Astrocyte of the hippocampus (primary cell): ENCODE data around the gene C1orf105.
"Not testable (repeated sequence)": the region's sequence is repeated elsewhere in the genome, so short reads cannot be mapped to it uniquely, and the experiment has no call there.

Experiments
- DNase-seq: peaks from one replicate; pipeline ENCODE4 v3.0.0; 2011; ENCODE audit warnings: low read depth, low spot score

Gene C1orf105

DNA sequence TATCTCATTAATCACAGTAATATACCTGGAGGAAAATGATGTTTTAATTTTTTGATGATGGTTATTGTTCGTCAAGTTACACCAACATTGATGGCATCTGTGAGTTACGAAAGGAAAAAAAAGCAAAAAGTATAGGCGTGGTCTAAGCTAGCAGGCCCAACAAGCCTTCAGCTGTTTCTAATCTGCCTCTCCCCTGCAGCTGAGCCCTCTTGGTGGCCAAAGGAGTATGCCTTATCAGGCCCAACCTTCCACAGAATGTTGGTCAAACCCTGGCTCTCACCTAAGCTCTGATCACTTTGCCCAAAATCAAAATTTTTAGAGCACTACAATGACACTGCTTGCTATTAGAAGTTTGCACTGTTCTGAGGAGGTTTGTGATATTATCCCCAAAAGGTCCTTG lies 4.9 kb downstream of the C1orf105 start:
- DNase-seq = no peak

DNA sequence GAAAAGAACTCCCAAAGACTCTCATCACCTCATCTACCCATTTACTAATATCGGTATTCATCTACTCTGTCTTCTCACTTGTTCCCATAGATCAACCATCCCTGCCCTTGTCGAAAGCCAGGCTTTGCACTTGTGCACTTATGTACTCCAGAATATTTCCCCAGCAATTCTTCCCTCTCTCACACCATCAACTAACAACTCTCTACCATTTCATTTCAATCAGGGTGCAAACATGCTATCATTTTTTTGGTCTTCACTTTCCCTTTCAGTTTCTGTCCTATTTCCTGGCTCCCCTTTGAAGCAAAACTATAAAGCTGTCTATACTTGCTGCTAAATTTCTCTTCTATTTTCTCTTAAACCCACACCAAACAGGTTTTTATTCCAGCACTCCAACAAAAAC lies 6.7 kb downstream of the C1orf105 start:
- no peak for DNase-seq

DNA sequence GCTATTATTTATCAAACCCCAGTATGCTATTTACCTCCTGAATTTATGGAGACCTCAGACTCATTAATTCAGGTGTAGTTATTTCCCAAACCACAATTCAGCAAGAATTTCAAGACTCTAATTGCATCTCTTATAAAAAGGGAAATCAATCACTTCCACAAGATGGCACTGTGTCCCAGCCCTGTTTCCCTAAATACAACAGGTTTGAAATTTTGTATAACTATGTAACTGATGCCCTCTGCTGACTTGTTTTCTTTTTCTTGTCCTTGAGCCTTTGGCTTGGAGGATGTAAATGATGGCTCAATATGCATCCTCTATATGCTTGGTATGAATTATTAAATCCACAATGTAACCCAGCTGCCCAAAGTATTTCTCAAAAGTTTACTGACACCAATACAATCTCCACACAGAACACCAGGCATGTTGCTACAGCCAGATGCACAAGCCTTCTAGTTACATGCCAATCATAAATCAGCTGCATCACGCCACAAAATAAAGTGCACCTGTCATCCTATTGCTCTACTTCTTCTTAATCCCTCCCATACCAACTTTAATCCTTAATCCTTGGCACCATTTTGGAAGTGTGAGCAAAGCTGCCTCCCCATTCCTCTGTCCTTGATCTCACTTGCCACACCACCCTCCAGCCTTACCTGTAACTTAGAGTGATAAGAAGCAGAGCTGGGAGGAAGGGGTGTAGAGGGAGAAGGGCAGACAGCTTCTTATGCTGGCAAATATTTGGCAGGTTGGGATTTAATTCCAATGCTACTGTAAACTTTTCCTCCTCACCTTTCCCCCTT lies 9.0 kb downstream of the C1orf105 start:
- DNase-seq = peak; percentile 81

DNA sequence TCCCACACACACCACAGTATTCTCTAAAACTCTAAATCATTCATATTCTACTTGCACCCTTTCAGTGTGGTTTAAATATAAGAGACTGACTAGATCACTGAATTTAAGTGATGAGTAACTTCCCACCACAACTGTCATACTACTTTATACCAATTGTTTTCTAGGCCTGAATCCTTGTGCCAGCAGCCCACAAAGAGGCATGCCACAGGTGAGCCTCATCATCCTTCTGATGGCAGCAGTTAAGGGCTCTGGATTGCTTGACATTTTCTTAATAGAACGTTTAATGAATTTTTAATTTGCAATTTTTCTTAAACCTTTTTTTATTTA lies 9.6 kb downstream of the C1orf105 start:
- no peak for DNase-seq

DNA sequence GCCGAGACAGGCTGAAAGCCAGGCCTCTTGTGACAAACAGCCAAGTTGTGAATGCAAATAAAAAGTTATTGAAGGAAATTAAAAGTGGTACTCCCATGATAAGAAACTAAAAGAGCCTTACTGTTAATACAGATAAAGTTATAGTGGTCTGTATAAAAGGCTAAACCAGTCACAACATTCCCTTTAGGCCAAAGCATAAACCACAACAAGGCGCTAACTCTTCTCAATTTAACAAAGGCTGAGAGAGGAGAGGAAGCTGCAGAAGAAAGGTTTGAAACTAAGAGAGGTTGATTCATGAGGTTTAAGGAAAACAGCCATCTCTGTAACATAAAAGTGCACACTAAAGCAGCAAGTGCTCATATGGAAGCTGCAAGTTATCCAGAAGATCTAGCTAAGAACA lies 10.7 kb downstream of the C1orf105 start:
- DNase-seq = no peak

DNA sequence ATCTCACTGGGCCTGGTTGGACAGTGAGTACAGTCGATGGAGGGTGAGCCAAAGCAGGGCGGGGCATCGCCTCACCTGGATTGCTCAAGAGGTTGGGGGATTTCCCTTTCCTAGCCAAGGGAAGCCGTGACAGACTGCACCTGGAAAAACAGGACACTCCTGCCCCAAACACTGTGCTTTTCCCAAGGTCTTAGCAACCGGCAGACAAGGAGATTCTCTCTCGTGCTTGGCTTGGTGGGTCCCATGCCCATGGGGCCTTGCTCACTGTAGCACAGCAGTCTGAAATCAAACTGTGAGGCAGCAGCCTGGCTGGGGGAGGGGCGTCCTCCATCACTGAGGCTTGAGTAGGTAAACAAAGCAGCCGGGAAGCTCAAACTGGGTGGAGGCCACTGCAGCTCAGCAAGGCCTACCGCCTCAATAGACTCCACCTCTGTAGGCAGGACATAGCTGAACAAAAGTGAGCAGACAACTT lies 11.3 kb downstream of the C1orf105 start:
- no peak for DNase-seq

DNA sequence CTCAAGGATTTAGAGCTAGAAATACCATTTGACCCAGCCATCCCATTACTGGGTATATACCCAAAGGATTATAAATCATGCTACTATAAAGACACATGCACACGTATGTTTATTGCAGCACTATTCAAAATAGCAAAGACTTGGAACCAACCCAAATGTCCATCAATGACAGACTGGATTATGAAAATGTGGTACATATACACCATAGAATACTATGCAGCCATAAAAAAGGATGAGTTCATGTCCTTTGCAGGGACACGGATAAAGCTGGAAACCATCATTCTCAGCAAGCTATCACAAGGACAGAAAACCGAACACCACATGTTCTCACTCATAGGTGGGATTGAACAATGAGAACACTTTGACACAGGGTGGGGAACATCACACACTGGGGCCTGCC lies 16.7 kb downstream of the C1orf105 start:
- DNase-seq = not testable (repeated sequence)

DNA sequence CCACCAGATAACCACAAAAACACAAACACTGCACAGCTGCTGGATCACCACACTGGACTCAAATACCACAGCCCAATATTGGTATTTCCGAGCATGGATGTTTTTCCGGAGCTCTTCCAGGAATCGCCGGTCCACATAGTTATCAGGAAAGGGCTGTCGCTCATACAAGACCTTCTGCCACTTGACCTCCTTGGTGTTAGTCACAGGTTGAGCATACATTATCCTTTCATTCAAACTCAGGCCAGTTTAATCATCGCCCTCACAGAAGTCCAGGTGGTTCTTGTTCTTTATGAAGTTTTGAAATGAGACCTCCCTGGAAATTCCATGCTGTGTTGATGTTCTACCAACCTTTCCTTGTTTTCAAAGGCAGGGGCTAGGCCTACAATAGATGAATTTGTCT lies 21.9 kb downstream of the C1orf105 start:
- no peak for DNase-seq

DNA sequence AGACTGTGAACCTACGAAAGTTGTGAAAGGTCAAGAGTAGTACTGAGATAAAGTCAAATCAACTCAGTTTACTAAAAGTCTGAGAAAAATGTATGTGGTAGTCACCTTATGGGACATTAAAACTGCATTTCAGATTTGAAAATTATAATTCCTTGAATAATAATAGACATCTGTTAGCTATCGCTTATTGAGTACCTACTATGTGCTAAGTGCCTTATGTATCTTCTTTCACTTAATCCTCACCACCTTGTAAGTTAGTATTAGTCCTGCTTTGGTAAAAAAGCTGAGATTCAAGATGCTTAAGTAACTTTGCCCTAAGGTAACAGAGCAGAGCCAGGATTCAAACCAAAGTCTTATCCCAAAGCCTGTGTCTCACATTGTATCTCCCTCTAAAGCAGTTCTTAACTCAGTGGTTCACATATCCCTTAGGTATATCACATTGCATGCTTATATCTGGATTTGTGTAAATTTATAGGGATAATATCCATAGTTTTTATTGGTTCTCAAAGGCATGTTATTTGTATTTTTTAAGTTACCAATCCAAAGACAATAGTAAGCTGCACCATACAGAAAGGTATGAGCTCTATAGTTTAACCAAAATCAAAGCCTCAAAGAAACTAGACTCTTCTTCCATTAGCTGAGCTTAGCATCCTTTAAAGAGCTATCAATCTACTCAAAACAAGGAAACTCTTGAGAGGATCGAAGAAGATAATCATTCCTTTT lies 22.5 kb downstream of the C1orf105 start:
- DNase-seq = no peak

DNA sequence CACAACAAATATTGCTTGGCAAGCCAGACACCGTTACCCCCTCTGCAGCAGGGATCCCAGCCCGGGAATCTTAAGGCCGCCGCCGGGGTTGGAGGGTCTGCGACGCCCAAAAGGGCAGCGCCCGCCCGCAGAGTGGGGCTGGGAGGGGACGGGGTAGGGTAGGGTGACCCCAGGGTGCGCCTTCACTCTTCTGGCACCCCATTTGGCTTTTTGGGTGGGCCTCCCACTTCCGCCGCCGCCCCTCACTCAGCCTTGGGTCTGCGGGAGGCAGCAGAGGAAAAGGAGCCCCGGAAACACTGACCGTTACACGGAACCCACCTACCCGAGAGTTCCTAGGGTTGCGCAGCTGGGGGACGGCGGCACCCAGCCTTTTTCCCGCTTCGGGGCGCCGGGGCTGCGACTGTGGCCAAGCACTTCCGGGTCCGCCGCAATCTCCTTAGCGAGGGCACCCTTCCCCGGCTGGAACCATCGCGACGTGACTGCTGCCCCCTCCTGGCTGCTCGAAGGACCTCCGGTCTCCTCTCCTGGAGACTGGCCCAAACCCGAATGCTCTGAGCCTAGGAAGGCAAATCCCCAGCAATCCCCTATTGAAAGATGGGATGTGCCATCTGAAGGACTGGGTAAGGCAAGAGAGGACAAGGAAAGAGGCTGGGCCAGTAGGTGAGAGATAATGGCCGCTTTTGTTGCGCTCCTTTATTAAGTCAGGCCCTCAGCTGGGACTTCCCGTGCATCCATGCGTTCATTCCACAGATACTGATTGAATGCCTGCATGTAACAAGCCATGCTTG lies 23.4 kb downstream of the C1orf105 start, which contains the start of gene PIGC:
Gene PIGC, minus strand, starts transcription at position 404 of the 788 bp plus-strand sequence. CDS start 1,447 bp downstream, outside the sequence.
- DNase-seq = peak; percentile 94

DNA sequence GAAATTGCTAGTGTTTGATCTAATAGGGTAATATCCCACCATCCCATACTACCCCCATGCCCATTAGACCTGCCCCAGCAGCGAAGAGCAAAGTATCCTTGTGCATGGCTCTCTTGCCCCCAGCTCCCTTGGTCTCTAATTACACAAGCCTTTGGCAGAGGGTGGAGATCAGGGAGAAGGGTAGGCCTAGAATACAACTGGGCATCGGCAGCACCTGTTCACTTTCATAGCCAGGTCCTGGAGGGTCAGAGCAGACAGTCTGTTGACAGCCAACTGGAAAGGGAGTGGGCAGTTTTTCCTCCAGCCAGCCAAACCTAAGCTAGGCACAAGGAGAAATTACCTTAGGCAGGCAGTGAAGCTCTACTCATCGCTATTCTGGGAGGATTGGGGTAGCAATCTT lies 26.1 kb downstream of the C1orf105 start:
- no peak for DNase-seq

DNA sequence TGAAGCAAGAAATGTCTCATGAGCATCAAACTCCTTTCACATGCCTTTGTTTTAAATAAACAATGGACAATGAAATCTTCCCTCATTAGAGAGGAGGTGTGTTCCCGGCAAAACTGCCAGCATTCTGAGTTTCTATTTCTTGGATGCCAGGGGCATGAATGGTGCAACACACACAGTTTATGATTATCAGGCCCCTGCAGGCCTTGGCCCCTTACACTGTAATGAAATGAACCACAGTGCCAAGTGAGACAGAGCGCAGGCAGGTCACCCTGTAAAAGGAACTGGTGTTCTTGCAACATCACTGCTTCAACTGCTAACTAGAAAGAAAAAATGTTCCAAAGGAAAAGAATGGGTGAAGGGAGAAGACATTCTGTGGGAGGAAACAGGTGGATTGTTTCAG lies 27.2 kb downstream of the C1orf105 start:
- DNase-seq = no peak

DNA sequence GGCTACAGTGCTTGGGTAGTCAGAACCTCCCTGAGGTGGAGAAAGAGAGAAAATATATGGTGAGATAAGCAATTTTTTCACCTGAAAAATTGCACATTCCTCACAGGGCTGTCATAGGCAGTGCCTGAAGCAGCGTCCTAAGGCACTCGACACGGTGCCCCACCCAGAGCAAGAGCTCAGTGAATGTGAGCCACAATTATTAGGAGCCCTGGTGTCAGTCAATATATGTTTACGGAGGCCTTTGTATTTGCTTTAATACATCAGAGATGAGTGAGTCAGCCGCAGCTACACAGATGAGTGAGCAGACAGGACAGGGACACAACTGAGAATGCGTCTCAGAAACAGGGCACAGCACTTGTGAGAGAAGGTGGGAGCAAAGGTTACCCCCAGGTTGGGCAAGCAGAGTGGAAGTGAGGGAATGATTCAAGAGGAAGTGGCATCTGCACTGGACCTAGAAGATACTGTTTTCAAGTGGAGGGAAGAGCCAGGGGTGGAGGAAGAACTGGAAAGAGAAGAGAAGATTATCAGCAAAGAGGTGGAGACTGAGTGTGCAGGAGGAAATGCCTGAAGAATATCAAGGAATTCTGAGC lies 28.6 kb downstream of the C1orf105 start:
- peak; percentile 36 for DNase-seq

DNA sequence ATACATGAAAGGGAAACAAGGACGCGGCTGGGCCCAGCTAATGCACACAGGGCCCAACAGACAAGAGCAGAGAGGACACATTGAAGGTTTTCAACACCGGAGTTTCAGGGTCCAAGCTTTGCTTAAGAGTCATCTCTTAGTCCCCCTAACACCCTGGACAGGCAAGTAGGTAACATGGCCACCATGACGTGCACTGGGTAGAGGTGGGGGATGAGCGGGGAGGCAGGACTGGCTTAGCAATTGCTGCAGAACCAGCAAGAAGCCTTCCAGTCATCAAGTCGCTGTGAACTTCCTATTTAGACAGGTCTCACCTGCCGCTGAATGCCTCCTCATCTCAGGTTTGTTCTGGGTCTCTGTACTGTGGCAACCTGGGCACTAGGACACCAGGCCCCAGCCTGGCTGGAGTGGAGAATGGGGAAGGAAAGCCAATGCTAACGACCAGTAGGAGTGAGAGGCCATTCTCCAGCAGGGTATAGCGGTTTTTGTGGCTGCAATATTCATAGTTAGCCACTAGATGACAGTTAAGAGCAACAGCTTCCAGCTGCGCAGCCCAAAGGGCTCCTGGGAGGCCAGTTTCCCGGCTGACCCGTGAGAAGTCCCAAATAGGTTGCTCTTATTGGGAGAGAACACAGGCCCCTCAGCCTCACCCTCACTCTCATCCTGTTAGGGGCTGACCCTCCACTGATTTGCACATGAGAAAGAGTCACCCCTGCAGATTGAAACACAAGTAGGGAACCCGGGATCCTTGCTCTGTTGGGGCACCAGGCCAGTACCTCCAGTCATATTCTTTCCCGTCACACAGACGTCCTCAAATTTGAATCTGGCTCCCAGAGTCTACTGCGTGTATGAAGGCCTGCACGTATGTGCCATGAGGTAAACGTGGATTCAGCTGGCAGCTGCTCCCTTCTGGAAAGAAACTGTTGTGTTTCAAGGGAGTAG lies 29.4 kb downstream of the C1orf105 start:
- DNase-seq = peak; percentile 76

DNA sequence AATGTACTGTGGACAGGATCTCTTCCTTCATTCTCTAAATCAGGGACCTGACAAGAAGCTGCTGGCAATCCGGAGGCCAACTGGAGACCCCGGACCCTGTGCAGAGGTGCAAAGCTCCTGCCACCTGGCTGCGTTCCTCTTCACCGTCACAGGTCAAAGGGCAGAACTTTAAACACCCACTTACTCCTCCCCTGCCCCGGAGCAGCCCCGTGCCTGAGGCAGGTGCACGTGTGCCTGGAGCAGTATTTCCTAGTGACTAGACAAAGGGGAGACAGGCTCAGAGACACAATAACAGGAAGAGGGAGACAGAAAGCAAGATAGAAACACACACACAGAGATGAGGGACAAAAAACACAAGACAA lies 30.0 kb downstream of the C1orf105 start:
- DNase-seq = peak; percentile 5

DNA sequence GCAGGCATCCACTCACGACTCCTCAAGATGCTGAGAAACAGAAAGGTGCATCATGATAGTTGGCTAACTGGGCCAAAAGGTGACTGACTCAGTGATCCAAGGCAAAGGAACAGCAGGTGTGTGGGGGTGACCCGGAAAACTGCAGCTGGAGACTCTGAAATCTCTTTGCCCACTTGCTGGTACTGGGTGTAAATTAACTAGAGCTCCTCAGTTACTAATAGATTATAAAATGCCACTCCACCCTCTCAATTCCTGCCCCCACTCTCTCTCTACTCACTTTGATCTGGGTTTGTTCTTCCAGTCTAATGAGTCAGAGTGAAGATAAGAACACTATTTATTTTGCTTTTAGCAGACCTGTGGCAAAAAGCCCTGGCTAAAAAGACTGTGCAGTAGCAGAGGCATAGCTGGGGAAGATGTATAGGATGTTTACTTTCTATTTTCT lies 30.5 kb downstream of the C1orf105 start:
- peak; percentile 72 for DNase-seq

DNA sequence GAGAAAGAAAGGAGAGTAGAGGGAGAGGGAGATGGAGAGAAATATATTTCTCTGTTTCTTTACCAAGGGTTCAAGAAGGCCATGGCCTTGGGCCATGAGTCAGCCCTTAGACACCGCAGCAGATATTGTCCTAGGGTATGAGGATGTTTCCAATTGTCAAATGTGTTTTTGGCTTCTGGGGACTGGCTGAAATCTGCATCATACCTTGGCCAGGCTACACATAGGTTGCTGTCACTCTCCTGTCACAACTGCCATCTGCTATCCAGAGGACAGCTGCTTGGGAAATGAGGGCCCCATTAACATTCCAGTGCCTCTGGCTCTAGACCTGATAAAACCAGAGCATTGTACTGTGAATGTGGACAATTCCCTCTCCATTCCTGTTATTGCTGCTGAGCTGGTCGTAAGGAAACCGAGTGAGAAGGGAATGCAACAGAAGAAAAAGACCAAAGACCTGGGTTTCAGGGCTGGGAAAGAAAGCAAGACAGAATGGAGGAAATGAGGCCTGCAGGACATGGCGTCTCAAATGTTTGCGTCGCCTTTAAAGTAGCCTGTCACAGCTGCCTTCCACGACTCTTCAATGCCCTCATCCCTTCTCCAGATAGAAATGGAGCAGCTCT lies 32.2 kb downstream of the C1orf105 start:
- peak; percentile 17 for DNase-seq

DNA sequence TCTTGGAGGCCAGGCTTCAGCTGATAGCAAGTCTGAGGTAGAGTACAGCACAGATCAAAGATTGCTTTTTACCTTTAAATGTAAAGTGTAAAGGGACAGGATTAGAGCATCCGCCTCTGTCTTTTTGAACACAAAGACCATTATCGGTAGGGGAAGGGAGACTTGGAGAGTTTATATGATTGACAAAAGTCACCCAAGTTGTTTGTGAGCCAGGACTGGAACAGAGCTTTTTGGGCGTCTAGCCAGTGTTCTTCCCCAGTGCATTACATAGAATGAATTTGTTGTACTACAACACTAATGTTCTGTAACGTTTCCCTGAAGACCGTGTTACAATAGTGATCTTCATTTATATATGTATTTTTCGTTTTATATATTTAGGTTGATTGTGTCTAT lies 32.7 kb downstream of the C1orf105 start:
- no peak for DNase-seq

DNA sequence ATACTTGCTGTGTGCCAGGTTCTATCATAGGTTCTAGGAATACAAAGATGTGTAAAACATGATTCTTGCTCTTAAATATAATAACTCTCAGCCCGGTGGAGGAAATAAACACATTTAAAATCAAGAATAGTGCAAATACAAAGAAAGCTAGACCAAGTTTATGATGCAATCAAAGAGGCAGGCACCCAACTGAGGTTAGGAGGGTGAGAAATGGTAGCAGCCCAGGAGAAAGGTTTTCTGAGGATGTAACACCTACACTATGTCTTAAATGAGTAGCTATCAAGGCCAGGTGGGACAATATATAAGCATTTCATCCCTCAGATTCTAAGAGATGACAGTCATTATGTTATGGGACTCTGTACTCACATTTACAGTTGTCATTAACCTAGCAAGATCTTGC lies 33.1 kb downstream of the C1orf105 start:
- no peak for DNase-seq

DNA sequence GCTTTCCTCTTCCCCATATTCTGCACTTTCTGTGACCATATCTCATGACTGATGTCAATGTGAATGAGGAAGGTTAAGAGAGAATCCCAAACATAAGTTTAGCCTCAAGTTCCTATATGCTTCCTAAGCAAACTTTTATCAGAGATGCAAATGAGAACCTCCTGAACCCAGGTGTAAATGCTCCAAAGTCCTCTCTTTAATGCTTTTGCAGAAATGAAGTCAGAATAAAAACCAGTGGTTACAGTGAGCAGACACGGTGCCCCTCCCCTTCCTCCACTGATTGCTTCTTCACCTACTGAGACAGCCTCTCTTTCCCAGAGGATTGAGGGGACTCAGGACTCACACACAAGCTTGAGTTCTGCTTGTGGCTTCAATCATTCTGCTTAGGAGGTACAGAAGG lies 35.0 kb downstream of the C1orf105 start:
- DNase-seq = no peak
